Fibroblast of lung (primary cell): Measurements from ENCODE around the gene RIMS3.

ENCODE experiments used
- CTCF ChIP-seq, 2 donors: IDR thresholded peaks in 1 of 2; conservative IDR thresholded peaks in 1 of 2; 1 replicate in 1 of 2; 2 replicates in 1 of 2; pipeline ENCODE4 v1.5.1; 2011 to 2012; ENCODE audit warnings: low read length in 2 of 2, control low read depth in 1 of 2, inconsistent platforms in 1 of 2, low read depth in 1 of 2, mild to moderate bottlenecking in 1 of 2
- EZH2 ChIP-seq: IDR thresholded peaks from 2 replicates; pipeline ENCODE4 v1.5.1; 2012; ENCODE audit warnings: low read length, control low read depth, mild to moderate bottlenecking; ENCODE audit errors: missing control alignments

GRCh38 chr1:40691538-40692428, 26.3 kb upstream of the RIMS3 start, which contains the start of gene NFYC:
- TF ChIP-seq CTCF (conservative IDR thresholded peaks at IDR 0.05 in 1 of 2, IDR thresholded peaks at IDR 0.05 in 1 of 2; ENCODE audit: low read depth in 1 of 2, low read length in 2 of 2) (no peak), EZH2 (no peak)
